WTC11 (cell line): ENCODE results near the gene ARHGAP35. TPM values are rescaled to one million over a fixed set of nuclear protein-coding genes. Genes with fewer than 3 reads are reported as not detected.

ENCODE experiments used
- ATAC-seq: fragments of 200-7000 bp; cut with Tn5 transposase; 2 replicates; pipeline ENCODE4 v1.10.0; 2021; ENCODE audit warnings: mild to moderate bottlenecking, moderate library complexity
- CTCF ChIA-PET: fragments of 300-600 bp; sonication (Branson Sonifier 250); formaldehyde crosslinking; loops from one replicate; lab custom pipeline; 2021; ENCODE audit warnings: antibody characterized with exemption; lab: Charles Lee
- POLR2A ChIA-PET: fragments of 350-600 bp; sonication (Branson Sonifier 250); formaldehyde crosslinking; loops from one replicate; lab custom pipeline; 2021; ENCODE audit warnings: antibody characterized with exemption; lab: Charles Lee
- DNase-seq: peaks from one replicate; pipeline ENCODE4 v3.0.0; 2021; ENCODE audit warnings: low spot score
- H3K27ac Mint-ChIP-seq: 2 replicates; pipeline ENCODE4 v1.8.0; 2021; ENCODE audit warnings: mixed read lengths
- H3K27me3 Mint-ChIP-seq: 2 replicates; pipeline ENCODE4 v1.8.0; 2021; ENCODE audit warnings: low read depth, mild to moderate bottlenecking, moderate library complexity, mixed read lengths
- H3K36me3 Mint-ChIP-seq: 2 replicates; pipeline ENCODE4 v1.8.0; 2021; ENCODE audit warnings: mixed read lengths
- H3K4me1 Mint-ChIP-seq: 2 replicates; pipeline ENCODE4 v1.8.0; 2022; ENCODE audit warnings: mixed read lengths
- H3K4me3 Mint-ChIP-seq: 2 replicates; pipeline ENCODE4 v1.8.0; 2021; ENCODE audit warnings: mild to moderate bottlenecking, moderate library complexity, mixed read lengths
- H3K9me3 Mint-ChIP-seq: 2 replicates; pipeline ENCODE4 v1.8.0; 2021; ENCODE audit warnings: mixed read lengths
- ATF1 ChIP-seq: sonication (generic); formaldehyde crosslinking; IDR thresholded peaks from 2 replicates; pipeline ENCODE4 v1.8.1; 2023; ENCODE audit warnings: mild to moderate bottlenecking, moderate library complexity, missing genetic modification reagents
- ELF4 ChIP-seq: sonication (generic); formaldehyde crosslinking; IDR thresholded peaks from 2 replicates; pipeline ENCODE4 v1.8.1; 2022; ENCODE audit warnings: low read depth, mild to moderate bottlenecking, moderate library complexity, missing genetic modification reagents
- FOXK1 ChIP-seq: sonication (generic); formaldehyde crosslinking; IDR thresholded peaks from 2 replicates; pipeline ENCODE4 v1.8.0; 2022; ENCODE audit warnings: mild to moderate bottlenecking, moderate library complexity, missing genetic modification reagents
- HMGA2 ChIP-seq: fragments of 250-450 bp; sonication (Bioruptor Pico); IDR thresholded peaks from 2 replicates; pipeline ENCODE4 v1.4.0; 2021; ENCODE audit warnings: mild to moderate bottlenecking, moderate library complexity
- KAT7 ChIP-seq: sonication (generic); formaldehyde crosslinking; IDR thresholded peaks from 2 replicates; pipeline ENCODE4 v1.8.1; 2023; ENCODE audit warnings: missing genetic modification reagents, mild to moderate bottlenecking, borderline replicate concordance
- MXD4 ChIP-seq: fragments of 250-450 bp; sonication (Bioruptor Pico); IDR thresholded peaks from 2 replicates; pipeline ENCODE4 v1.8.0; 2021; ENCODE audit warnings: mild to moderate bottlenecking, moderate library complexity, borderline replicate concordance
- MYBL2 ChIP-seq: sonication (generic); formaldehyde crosslinking; IDR thresholded peaks from 2 replicates; pipeline ENCODE4 v1.8.1; 2023; ENCODE audit warnings: mild to moderate bottlenecking, moderate library complexity, missing genetic modification reagents
- NFATC4 ChIP-seq: fragments of 250-450 bp; sonication (Bioruptor Pico); IDR thresholded peaks from 2 replicates; pipeline ENCODE4 v1.9.0; 2021; ENCODE audit warnings: mild to moderate bottlenecking
- PRRX2 ChIP-seq: fragments of 250-450 bp; sonication (Bioruptor Pico); IDR thresholded peaks from 2 replicates; pipeline ENCODE4 v1.8.0; 2021; ENCODE audit warnings: mild to moderate bottlenecking
- TEAD4 ChIP-seq: sonication (generic); formaldehyde crosslinking; IDR thresholded peaks from 2 replicates; pipeline ENCODE4 v1.8.0; 2022; ENCODE audit warnings: mild to moderate bottlenecking, missing genetic modification reagents
- total RNA-seq: library from RNA; stranded (reverse); gene quantifications from 3 replicates; pipeline ENCODE4 v1.2.3, GENCODE V29; 2021
- TF ChIP-seq, protein P1 (sequence below): sonication (generic); formaldehyde crosslinking; IDR thresholded peaks from 2 replicates; pipeline ENCODE4 v1.8.1; 2022; ENCODE audit warnings: mild to moderate bottlenecking, moderate library complexity, missing genetic modification reagents
- TF ChIP-seq, protein P2 (sequence below): sonication (generic); formaldehyde crosslinking; IDR thresholded peaks from 2 replicates; pipeline ENCODE4 v1.8.0; 2022; ENCODE audit warnings: mild to moderate bottlenecking, missing genetic modification reagents
- TF ChIP-seq, protein P3 (sequence below): sonication (generic); formaldehyde crosslinking; IDR thresholded peaks from 2 replicates; pipeline ENCODE4 v1.8.1; 2023; ENCODE audit warnings: mild to moderate bottlenecking, missing genetic modification reagents, borderline replicate concordance
- TF ChIP-seq, protein P4 (sequence below): sonication (generic); formaldehyde crosslinking; IDR thresholded peaks from 2 replicates; pipeline ENCODE4 v1.8.1; 2023; ENCODE audit warnings: mild to moderate bottlenecking, moderate library complexity, missing genetic modification reagents
- TF ChIP-seq, protein P5 (sequence below): sonication (generic); formaldehyde crosslinking; conservative IDR thresholded peaks from 2 replicates; pipeline ENCODE4 v1.8.1; 2022; ENCODE audit warnings: mild to moderate bottlenecking, missing genetic modification reagents
- TF ChIP-seq, protein P6 (sequence below): sonication (generic); formaldehyde crosslinking; IDR thresholded peaks from 2 replicates; pipeline ENCODE4 v1.8.1; 2022; ENCODE audit warnings: low read depth, missing genetic modification reagents, borderline replicate concordance
- TF ChIP-seq, protein P7 (sequence below): sonication (generic); formaldehyde crosslinking; IDR thresholded peaks from 2 replicates; pipeline ENCODE4 v1.8.0; 2023; ENCODE audit warnings: mild to moderate bottlenecking, missing genetic modification reagents

The ARHGAP35 gene
- total RNA-seq, 1 experiment from 2014 or later = 56.3 TPM

DNA sequence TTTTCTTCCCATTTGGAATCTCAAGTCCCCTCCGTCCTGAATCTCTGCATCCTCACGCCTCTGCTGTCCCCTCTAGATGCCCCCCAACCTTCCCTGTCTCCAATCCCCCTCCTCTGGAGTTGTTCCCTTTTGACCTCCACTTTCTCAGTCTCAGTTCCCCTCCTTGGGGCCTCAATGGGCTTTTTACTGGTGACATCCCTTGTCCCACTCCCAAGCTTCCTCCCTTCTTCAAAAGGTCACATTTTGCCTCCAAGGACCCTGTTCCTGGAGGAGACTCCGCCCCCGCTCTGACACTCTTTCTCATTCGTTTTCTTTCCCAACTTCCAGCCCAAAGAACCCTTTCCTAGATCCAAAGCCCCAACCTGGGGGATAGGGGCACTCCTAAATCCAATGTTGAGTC lies 11.2 kb upstream of the ARHGAP35 start:
- TF ChIP-seq, protein P1, sequence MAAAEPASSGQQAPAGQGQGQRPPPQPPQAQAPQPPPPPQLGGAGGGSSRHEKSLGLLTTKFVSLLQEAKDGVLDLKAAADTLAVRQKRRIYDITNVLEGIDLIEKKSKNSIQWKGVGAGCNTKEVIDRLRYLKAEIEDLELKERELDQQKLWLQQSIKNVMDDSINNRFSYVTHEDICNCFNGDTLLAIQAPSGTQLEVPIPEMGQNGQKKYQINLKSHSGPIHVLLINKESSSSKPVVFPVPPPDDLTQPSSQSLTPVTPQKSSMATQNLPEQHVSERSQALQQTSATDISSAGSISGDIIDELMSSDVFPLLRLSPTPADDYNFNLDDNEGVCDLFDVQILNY (CRISPR knock-in tag) = no peak
- TF ChIP-seq, protein P2, sequence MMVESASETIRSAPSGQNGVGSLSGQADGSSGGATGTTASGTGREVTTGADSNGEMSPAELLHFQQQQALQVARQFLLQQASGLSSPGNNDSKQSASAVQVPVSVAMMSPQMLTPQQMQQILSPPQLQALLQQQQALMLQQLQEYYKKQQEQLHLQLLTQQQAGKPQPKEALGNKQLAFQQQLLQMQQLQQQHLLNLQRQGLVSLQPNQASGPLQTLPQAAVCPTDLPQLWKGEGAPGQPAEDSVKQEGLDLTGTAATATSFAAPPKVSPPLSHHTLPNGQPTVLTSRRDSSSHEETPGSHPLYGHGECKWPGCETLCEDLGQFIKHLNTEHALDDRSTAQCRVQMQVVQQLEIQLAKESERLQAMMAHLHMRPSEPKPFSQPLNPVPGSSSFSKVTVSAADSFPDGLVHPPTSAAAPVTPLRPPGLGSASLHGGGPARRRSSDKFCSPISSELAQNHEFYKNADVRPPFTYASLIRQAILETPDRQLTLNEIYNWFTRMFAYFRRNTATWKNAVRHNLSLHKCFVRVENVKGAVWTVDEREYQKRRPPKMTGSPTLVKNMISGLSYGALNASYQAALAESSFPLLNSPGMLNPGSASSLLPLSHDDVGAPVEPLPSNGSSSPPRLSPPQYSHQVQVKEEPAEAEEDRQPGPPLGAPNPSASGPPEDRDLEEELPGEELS = no peak
- TF ChIP-seq ELF4 (CRISPR knock-in tag) (no peak), ATF1 (CRISPR knock-in tag) (no peak), MXD4 (CRISPR knock-in tag) (no peak), TEAD4 (CRISPR knock-in tag) (no peak)
- TF ChIP-seq, protein P3, sequence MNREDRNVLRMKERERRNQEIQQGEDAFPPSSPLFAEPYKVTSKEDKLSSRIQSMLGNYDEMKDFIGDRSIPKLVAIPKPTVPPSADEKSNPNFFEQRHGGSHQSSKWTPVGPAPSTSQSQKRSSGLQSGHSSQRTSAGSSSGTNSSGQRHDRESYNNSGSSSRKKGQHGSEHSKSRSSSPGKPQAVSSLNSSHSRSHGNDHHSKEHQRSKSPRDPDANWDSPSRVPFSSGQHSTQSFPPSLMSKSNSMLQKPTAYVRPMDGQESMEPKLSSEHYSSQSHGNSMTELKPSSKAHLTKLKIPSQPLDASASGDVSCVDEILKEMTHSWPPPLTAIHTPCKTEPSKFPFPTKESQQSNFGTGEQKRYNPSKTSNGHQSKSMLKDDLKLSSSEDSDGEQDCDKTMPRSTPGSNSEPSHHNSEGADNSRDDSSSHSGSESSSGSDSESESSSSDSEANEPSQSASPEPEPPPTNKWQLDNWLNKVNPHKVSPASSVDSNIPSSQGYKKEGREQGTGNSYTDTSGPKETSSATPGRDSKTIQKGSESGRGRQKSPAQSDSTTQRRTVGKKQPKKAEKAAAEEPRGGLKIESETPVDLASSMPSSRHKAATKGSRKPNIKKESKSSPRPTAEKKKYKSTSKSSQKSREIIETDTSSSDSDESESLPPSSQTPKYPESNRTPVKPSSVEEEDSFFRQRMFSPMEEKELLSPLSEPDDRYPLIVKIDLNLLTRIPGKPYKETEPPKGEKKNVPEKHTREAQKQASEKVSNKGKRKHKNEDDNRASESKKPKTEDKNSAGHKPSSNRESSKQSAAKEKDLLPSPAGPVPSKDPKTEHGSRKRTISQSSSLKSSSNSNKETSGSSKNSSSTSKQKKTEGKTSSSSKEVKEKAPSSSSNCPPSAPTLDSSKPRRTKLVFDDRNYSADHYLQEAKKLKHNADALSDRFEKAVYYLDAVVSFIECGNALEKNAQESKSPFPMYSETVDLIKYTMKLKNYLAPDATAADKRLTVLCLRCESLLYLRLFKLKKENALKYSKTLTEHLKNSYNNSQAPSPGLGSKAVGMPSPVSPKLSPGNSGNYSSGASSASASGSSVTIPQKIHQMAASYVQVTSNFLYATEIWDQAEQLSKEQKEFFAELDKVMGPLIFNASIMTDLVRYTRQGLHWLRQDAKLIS (CRISPR knock-in tag) = no peak
- TF ChIP-seq, all 79 proteins: peak for 0
- Mint-ChIP-seq H3K9me3 (0 out of 2 replicates have a peak, but pooled peaks cover 3% of the 10 kb centered on the region), H3K36me3 (peaks cover 14% of the 10 kb centered on the region), H3K4me3 (peak overlapping the region; percentile 95), H3K4me1 (peaks cover 12% of the 10 kb centered on the region), H3K27me3 (peaks cover 6% of the 10 kb centered on the region), H3K27ac (peak overlapping the region; percentile 99)
- ChIA-PET CTCF (interaction anchor here (1.0 kb wide), 2 partner anchors 9 to 20 kb away, joined by 6 to 8 read pairs; no protein-coding TSS in a partner anchor), POLR2A (interaction anchor here (1.4 kb wide), 2 partner anchors 14 to 61 kb away, joined by 4 to 5 read pairs; partner anchors contain the start of gene SLC1A5)
- DNase-seq (no peak), ATAC-seq (no peak)

DNA sequence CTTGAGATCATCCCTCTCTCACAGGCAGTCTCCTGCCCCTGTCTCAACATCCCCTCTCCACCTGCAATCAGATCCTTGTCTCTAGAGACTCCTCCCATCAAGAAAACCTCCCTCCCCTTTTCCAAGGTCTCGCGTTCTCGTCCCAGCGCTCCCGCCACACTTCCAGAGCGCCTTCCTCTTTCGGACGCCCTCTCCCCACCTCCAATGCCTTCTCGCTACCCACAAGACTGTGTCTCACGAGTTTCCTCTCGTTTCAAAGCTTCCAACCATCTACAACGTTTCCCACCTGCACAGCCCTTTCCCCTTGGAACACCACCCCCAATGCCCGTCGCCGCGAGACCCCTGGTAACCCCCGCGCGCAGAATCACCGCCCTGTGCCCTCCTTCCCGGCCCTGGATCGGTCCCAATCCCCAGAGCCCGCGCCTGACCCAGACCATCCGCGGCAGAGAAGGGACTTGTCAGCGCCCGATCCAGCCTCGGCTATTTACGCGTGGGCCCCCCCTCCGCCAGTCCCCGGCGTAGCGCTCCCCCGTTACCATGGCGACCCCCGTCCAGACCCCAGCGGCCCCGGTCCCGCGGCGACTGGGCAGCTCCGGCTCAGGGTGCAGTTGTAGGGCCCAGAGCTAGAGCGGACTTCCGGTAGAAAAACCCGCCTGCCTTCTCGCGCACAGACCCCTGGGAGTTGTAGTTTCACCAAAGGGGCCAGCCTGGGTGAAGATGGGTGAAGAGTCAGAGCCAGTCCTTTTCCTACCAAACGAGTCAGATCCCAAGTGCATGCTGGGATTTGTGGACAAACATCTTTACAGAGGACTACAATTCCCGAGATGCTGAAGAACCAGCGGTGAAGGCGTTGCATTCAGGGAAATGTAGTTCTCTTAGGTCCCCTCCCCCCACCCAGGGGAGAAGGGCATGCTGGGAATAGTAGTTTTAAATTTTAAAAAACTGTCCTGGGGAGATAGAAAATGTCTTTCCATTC lies 10.3 kb upstream of the ARHGAP35 start, which contains the start of gene AP2S1:
AP2S1 (minus strand) TSS at position 619 of the 976 bp plus-strand sequence; CDS start at position 539, 80 bp downstream.
- peak; percentile 86 for ATAC-seq
- H3K4me3 Mint-ChIP-seq = peak within 1 kb of the TSS; percentile 95
- DNase-seq = peak; percentile 97
- ChIA-PET POLR2A (interaction anchor here (0.6 to 1.4 kb wide), 5 partner anchors 10 to 185 kb away, joined by 3 to 6 read pairs (median 4); partner anchors contain the start of genes ARHGAP35 and SLC1A5), CTCF (interaction anchor here (0.7 to 1.8 kb wide), 8 partner anchors 9 to 97 kb away, joined by 3 to 8 read pairs (median 4); no protein-coding TSS in a partner anchor)
- H3K4me1 Mint-ChIP-seq = peaks cover 14% of the 10 kb centered on the region
- peaks cover 13% of the 10 kb centered on the region for H3K36me3 Mint-ChIP-seq
- peaks cover 14% of the 10 kb centered on the region for H3K27me3 Mint-ChIP-seq
- H3K9me3 Mint-ChIP-seq = 0 out of 2 replicates have a peak, but pooled peaks cover 3% of the 10 kb centered on the region
- peak within 1 kb of the TSS; percentile 99 for H3K27ac Mint-ChIP-seq
- TF ChIP-seq KAT7 (CRISPR knock-in tag) (no peak), NFATC4 (CRISPR knock-in tag) (0 out of 2 replicates have a peak, but pooled peaks have one; percentile 65), FOXK1 (CRISPR knock-in tag) (peak; percentile 35), PRRX2 (CRISPR knock-in tag) (peak; percentile 24; the same call in 1 of the 2 replicates), MYBL2 (CRISPR knock-in tag) (peak; percentile 90), HMGA2 (CRISPR knock-in tag) (no peak)
- TF ChIP-seq, protein P4, sequence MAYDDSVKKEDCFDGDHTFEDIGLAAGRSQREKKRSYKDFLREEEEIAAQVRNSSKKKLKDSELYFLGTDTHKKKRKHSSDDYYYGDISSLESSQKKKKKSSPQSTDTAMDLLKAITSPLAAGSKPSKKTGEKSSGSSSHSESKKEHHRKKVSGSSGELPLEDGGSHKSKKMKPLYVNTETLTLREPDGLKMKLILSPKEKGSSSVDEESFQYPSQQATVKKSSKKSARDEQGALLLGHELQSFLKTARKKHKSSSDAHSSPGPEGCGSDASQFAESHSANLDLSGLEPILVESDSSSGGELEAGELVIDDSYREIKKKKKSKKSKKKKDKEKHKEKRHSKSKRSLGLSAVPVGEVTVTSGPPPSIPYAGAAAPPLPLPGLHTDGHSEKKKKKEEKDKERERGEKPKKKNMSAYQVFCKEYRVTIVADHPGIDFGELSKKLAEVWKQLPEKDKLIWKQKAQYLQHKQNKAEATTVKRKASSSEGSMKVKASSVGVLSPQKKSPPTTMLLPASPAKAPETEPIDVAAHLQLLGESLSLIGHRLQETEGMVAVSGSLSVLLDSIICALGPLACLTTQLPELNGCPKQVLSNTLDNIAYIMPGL (CRISPR knock-in tag) = 0 out of 2 replicates have a peak, but pooled peaks have one; percentile 21
- TF ChIP-seq, protein P5, sequence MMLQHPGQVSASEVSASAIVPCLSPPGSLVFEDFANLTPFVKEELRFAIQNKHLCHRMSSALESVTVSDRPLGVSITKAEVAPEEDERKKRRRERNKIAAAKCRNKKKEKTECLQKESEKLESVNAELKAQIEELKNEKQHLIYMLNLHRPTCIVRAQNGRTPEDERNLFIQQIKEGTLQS = no peak
- TF ChIP-seq, protein P6, sequence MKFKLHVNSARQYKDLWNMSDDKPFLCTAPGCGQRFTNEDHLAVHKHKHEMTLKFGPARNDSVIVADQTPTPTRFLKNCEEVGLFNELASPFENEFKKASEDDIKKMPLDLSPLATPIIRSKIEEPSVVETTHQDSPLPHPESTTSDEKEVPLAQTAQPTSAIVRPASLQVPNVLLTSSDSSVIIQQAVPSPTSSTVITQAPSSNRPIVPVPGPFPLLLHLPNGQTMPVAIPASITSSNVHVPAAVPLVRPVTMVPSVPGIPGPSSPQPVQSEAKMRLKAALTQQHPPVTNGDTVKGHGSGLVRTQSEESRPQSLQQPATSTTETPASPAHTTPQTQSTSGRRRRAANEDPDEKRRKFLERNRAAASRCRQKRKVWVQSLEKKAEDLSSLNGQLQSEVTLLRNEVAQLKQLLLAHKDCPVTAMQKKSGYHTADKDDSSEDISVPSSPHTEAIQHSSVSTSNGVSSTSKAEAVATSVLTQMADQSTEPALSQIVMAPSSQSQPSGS (CRISPR knock-in tag) = 0 out of 2 replicates have a peak, but pooled peaks have one; percentile 29
- TF ChIP-seq, protein P7, sequence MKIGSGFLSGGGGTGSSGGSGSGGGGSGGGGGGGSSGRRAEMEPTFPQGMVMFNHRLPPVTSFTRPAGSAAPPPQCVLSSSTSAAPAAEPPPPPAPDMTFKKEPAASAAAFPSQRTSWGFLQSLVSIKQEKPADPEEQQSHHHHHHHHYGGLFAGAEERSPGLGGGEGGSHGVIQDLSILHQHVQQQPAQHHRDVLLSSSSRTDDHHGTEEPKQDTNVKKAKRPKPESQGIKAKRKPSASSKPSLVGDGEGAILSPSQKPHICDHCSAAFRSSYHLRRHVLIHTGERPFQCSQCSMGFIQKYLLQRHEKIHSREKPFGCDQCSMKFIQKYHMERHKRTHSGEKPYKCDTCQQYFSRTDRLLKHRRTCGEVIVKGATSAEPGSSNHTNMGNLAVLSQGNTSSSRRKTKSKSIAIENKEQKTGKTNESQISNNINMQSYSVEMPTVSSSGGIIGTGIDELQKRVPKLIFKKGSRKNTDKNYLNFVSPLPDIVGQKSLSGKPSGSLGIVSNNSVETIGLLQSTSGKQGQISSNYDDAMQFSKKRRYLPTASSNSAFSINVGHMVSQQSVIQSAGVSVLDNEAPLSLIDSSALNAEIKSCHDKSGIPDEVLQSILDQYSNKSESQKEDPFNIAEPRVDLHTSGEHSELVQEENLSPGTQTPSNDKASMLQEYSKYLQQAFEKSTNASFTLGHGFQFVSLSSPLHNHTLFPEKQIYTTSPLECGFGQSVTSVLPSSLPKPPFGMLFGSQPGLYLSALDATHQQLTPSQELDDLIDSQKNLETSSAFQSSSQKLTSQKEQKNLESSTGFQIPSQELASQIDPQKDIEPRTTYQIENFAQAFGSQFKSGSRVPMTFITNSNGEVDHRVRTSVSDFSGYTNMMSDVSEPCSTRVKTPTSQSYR (CRISPR knock-in tag) = 0 out of 2 replicates have a peak, but pooled peaks have one; percentile 58
